Measurements from ENCODE around the gene MX2. TPM values are rescaled to one million over a fixed set of nuclear protein-coding genes. Genes with fewer than 3 reads are reported as not detected.

Gene MX2
- total RNA-seq, 1 experiment from 2014 or later = 56.7 TPM

DNA sequence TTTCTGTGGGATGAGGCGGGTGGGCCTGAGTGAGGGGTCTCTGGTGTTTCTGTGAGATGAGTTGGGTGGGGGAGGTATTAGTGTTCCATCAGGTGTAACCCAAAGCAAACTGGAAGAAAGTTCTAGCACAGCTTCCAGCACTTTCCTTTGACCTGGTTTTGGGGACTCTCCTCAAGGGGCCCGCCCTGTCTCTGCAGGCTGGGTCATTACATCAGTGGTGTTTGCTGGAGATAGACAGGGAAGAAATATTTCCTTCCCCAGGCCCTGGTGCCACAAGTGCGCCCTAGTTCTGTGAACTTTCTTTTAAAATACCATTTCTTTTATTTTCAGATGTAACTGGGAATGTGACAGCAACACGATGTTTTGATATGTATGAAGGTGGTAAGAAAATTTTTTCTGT is 16.5 kb upstream of the MX2 start:
- intact Hi-C loops (cut with micrococcal nuclease; ENCODE audit: unreplicated experiment) = no loop called here
- BruUV-seq (replicated peaks) = no TSS peak
- Histone ChIP-seq H3K9me3 (ENCODE audit: control insufficient read depth, insufficient read depth, low read depth, low read length) (peaks cover 2% of the 10 kb centered on the region), H3K27me3 (ENCODE audit: control insufficient read depth, insufficient read depth, low read length) (peaks cover 2% of the 10 kb centered on the region), H3K4me3 (ENCODE audit: low read depth in 2 of 2, low read length in 2 of 2) (no peak overlapping the region), H3K27ac (ENCODE audit: low read length) (no peak overlapping the region), H3K36me3 (ENCODE audit: control insufficient read depth, insufficient read depth, low read length) (no peaks in the 10 kb centered on the region), H3K4me1 (ENCODE audit: control insufficient read depth, insufficient read depth, low read length) (no peaks in the 10 kb centered on the region)
- CTCF ChIA-PET = no interaction called here
- no peak for TF ChIP-seq SIN3A (IDR thresholded peaks at IDR 0.05; ENCODE audit: borderline replicate concordance, insufficient read depth, low read depth, low read length)
- TF ChIP-seq TCF7L2 (IDR thresholded peaks at IDR 0.05; ENCODE audit: low read depth, low read length) = no peak
- TF ChIP-seq, protein P1, sequence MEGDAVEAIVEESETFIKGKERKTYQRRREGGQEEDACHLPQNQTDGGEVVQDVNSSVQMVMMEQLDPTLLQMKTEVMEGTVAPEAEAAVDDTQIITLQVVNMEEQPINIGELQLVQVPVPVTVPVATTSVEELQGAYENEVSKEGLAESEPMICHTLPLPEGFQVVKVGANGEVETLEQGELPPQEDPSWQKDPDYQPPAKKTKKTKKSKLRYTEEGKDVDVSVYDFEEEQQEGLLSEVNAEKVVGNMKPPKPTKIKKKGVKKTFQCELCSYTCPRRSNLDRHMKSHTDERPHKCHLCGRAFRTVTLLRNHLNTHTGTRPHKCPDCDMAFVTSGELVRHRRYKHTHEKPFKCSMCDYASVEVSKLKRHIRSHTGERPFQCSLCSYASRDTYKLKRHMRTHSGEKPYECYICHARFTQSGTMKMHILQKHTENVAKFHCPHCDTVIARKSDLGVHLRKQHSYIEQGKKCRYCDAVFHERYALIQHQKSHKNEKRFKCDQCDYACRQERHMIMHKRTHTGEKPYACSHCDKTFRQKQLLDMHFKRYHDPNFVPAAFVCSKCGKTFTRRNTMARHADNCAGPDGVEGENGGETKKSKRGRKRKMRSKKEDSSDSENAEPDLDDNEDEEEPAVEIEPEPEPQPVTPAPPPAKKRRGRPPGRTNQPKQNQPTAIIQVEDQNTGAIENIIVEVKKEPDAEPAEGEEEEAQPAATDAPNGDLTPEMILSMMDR (IDR thresholded peaks at IDR 0.05) = no peak
- TF ChIP-seq, protein P2, sequence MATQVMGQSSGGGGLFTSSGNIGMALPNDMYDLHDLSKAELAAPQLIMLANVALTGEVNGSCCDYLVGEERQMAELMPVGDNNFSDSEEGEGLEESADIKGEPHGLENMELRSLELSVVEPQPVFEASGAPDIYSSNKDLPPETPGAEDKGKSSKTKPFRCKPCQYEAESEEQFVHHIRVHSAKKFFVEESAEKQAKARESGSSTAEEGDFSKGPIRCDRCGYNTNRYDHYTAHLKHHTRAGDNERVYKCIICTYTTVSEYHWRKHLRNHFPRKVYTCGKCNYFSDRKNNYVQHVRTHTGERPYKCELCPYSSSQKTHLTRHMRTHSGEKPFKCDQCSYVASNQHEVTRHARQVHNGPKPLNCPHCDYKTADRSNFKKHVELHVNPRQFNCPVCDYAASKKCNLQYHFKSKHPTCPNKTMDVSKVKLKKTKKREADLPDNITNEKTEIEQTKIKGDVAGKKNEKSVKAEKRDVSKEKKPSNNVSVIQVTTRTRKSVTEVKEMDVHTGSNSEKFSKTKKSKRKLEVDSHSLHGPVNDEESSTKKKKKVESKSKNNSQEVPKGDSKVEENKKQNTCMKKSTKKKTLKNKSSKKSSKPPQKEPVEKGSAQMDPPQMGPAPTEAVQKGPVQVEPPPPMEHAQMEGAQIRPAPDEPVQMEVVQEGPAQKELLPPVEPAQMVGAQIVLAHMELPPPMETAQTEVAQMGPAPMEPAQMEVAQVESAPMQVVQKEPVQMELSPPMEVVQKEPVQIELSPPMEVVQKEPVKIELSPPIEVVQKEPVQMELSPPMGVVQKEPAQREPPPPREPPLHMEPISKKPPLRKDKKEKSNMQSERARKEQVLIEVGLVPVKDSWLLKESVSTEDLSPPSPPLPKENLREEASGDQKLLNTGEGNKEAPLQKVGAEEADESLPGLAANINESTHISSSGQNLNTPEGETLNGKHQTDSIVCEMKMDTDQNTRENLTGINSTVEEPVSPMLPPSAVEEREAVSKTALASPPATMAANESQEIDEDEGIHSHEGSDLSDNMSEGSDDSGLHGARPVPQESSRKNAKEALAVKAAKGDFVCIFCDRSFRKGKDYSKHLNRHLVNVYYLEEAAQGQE (IDR thresholded peaks at IDR 0.05; ENCODE audit: insufficient read depth in 1 of 2, low read depth in 2 of 2, low read length in 1 of 2) = no peak
- TF ChIP-seq POLR2AphosphoS5 (IDR thresholded peaks at IDR 0.05; ENCODE audit: low read depth, low read length) = no peak
- POLR2A ChIA-PET = interaction anchor here (0.7 kb wide), 1 partner anchor 9 kb away, joined by 3 read pairs; no protein-coding TSS in a partner anchor
- in situ Hi-C loops (cut with HindIII; ENCODE audit: low pct_unique_long_range_greater_than_20kb, low sequenced_read_pairs) = no loop called here
- DNase-seq (ENCODE audit: low read depth, low spot score) = no peak
- ATAC-seq = no peak

DNA sequence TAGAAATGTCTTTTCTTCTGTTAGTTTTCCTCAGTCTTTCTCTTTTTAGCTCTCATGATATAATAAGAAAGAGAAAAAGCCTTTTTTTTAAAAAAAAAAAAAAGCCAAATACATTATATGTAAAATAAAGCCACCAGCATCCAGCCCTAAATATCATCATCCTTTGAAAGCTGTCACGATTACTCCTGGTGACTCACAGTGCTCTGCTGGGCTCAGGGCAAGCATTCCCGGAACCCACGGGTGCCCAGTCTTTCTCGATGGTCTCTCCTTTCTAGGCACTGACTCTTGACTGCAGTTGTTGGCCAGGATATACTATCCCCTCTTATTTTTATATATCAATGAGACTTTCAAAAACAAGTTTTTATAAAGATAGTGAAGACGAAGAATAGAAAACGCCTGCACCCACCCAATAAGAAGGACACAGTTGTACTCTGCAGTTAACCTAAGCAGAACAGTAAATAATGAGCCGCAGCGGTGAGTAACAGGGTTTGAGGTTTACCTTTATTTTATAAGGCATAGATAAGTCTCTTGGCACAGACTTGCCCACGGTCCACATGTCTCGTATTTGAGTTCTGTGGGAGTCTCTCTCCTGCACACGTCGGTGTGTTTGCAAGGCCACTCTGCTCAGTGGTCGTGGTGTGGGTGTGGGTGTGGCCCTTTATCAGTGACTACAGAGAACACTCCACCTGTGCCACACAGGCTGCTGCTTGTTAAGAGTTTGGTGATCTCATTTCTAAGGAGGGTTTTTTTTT is 15.7 kb upstream of the MX2 start:
- Histone ChIP-seq H3K4me3 (ENCODE audit: low read depth in 2 of 2, low read length in 2 of 2) (no peak overlapping the region), H3K27me3 (ENCODE audit: control insufficient read depth, insufficient read depth, low read length) (peaks cover 2% of the 10 kb centered on the region), H3K27ac (ENCODE audit: low read length) (no peak overlapping the region), H3K36me3 (ENCODE audit: control insufficient read depth, insufficient read depth, low read length) (no peaks in the 10 kb centered on the region), H3K9me3 (ENCODE audit: control insufficient read depth, insufficient read depth, low read depth, low read length) (peaks cover 2% of the 10 kb centered on the region), H3K4me1 (ENCODE audit: control insufficient read depth, insufficient read depth, low read length) (no peaks in the 10 kb centered on the region)
- BruUV-seq (replicated peaks) = no TSS peak
- DNase-seq (ENCODE audit: low read depth, low spot score) = no peak
- ATAC-seq = no peak; the same call in 1 of the 2 replicates
- TF ChIP-seq POLR2AphosphoS5 (IDR thresholded peaks at IDR 0.05; ENCODE audit: low read depth, low read length) = no peak
- TF ChIP-seq, protein P2 (IDR thresholded peaks at IDR 0.05; ENCODE audit: insufficient read depth in 1 of 2, low read depth in 2 of 2, low read length in 1 of 2) = no peak
- TF ChIP-seq TCF7L2 (IDR thresholded peaks at IDR 0.05; ENCODE audit: low read depth, low read length) = no peak
- TF ChIP-seq SIN3A (IDR thresholded peaks at IDR 0.05; ENCODE audit: borderline replicate concordance, insufficient read depth, low read depth, low read length) = no peak
- TF ChIP-seq, protein P1 (IDR thresholded peaks at IDR 0.05) = no peak
- CTCF ChIA-PET = no interaction called here
- intact Hi-C loops (cut with micrococcal nuclease; ENCODE audit: unreplicated experiment) = no loop called here
- POLR2A ChIA-PET = interaction anchor here (0.7 kb wide), 1 partner anchor 9 kb away, joined by 3 read pairs; no protein-coding TSS in a partner anchor
- in situ Hi-C loops (cut with HindIII; ENCODE audit: low pct_unique_long_range_greater_than_20kb, low sequenced_read_pairs) = no loop called here
